Measurements from ENCODE around the gene RABGAP1L. TPM values are rescaled to one million over a fixed set of nuclear protein-coding genes. Genes with fewer than 3 reads are reported as not detected.

The RABGAP1L gene
- total and polyA plus RNA-seq, 2 of the 8 experiments (the other 6 are each of a cell fraction or from before 2014, with no cell fraction given), result 33.3 to 156 TPM

GRCh38 chr1:174912264-174912663 is 752.9 kb downstream of the RABGAP1L start:
- Histone ChIP-seq H3K27ac (ENCODE audit: low read depth, low read length) (no peak overlapping the region), H2AK5ac (ENCODE audit: low read depth, low read length) (no peak overlapping the region), H3K23me2 (ENCODE audit: low read depth, low read length) (no peaks in the 10 kb centered on the region), H4K91ac (replicated peaks; ENCODE audit: insufficient read length, low read length) (no peak overlapping the region), H3K14ac (ENCODE audit: insufficient read length) (no peak overlapping the region), H2BK120ac (replicated peaks; ENCODE audit: low read depth, low read length) (no peak overlapping the region), H4K5ac (ENCODE audit: insufficient read length, low read depth, low read length) (no peak overlapping the region), H3K56ac (replicated peaks; ENCODE audit: insufficient read length, low read depth, low read length) (no peak overlapping the region), H2BK12ac (ENCODE audit: low read depth, low read length) (no peak overlapping the region), H3K23ac (ENCODE audit: insufficient read length) (no peak overlapping the region), H3K4me3 (ENCODE audit: extremely low read depth in 1 of 4, insufficient read depth in 2 of 4, low read depth in 3 of 4, low read length in 4 of 4) (no peak overlapping the region), H3K4me2 (ENCODE audit: insufficient read depth in 1 of 2, low read depth in 2 of 2, low read length in 2 of 2) (no peak overlapping the region), H3K79me1 (ENCODE audit: low read depth, low read length) (peaks cover 2% of the 10 kb centered on the region; the same call in 1 of the 2 replicates), H3K4ac (replicated peaks; ENCODE audit: insufficient read length, low read depth, low read length) (no peak overlapping the region), H3K9ac (replicated peaks in 1 of 4; ENCODE audit: extremely low read depth in 1 of 4, low read depth in 3 of 4, low read length in 3 of 4) (no peak overlapping the region), H3K27me3 (replicated peaks in 1 of 4; ENCODE audit: control insufficient read depth in 3 of 4, extremely low read depth in 1 of 4, insufficient read depth in 3 of 4, low read length in 3 of 4) (no peaks in the 10 kb centered on the region), H3K36me3 (ENCODE audit: control insufficient read depth in 2 of 4, insufficient read depth in 4 of 4, low read length in 3 of 4) (peaks cover 2 to 50% (median 11%) of the 10 kb centered on the region in 4 experiments; a peak in 6 of 8 replicates), H2BK15ac (ENCODE audit: low read length) (no peak overlapping the region), H4K8ac (ENCODE audit: extremely low read depth, insufficient read depth, low read length) (no peak overlapping the region), H2BK5ac (ENCODE audit: low read depth, low read length) (no peak overlapping the region), H2BK20ac (ENCODE audit: low read length) (no peak overlapping the region), H3K9me3 (ENCODE audit: insufficient read depth in 2 of 2, low read depth in 1 of 2, low read length in 1 of 2) (no peaks in the 10 kb centered on the region), H3K79me2 (ENCODE audit: control insufficient read depth in 1 of 2, insufficient read depth in 2 of 2, low read length in 2 of 2) (peaks cover 10 to 94% of the 10 kb centered on the region in 2 experiments), H3K4me1 (replicated peaks in 1 of 4; ENCODE audit: control insufficient read depth in 3 of 4, insufficient read depth in 4 of 4, low read length in 3 of 4) (no peaks in the 10 kb centered on the region; a peak in 1 of 7 replicates), H4K20me1 (replicated peaks in 1 of 2; ENCODE audit: control insufficient read depth in 1 of 2, insufficient read depth in 2 of 2, low read length in 2 of 2) (peaks cover 11 to 19% of the 10 kb centered on the region in 2 experiments), H3K18ac (ENCODE audit: extremely low read depth, low read length) (no peak overlapping the region), H2AFZ (ENCODE audit: low read length) (no peak overlapping the region)
- DNase-seq (ENCODE audit: low read depth in 1 of 2, low spot score in 2 of 2) (no peak), FAIRE-seq (no peak)
- CTCF ChIA-PET (ENCODE audit: partially characterized antibody), result interaction anchor here (0.6 to 1.2 kb wide), 4 partner anchors 16 to 573 kb away, joined by 3 read pairs; no protein-coding TSS in a partner anchor
- POLR2A ChIA-PET (ENCODE audit: partially characterized antibody), result interaction anchor here (0.6 to 2.6 kb wide), 5 partner anchors 9 to 471 kb away, joined by 3 to 19 read pairs (median 6); partner anchors contain the start of gene CACYBP
- TF ChIP-seq NANOG (IDR thresholded peaks at IDR 0.05; ENCODE audit: insufficient read depth, low read depth, low read length, poor library complexity, severe bottlenecking), result no peak
- TF ChIP-seq, protein P1, sequence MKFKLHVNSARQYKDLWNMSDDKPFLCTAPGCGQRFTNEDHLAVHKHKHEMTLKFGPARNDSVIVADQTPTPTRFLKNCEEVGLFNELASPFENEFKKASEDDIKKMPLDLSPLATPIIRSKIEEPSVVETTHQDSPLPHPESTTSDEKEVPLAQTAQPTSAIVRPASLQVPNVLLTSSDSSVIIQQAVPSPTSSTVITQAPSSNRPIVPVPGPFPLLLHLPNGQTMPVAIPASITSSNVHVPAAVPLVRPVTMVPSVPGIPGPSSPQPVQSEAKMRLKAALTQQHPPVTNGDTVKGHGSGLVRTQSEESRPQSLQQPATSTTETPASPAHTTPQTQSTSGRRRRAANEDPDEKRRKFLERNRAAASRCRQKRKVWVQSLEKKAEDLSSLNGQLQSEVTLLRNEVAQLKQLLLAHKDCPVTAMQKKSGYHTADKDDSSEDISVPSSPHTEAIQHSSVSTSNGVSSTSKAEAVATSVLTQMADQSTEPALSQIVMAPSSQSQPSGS (IDR thresholded peaks at IDR 0.05; ENCODE audit: low read length), result no peak
- TF ChIP-seq HDAC6 (IDR thresholded peaks at IDR 0.05; ENCODE audit: low read depth, low read length), result no peak
- TF ChIP-seq SIN3A (conservative IDR thresholded peaks at IDR 0.05 in 1 of 2, IDR thresholded peaks at IDR 0.05 in 1 of 2; ENCODE audit: low read depth in 1 of 2, low read length in 2 of 2), result no peak
- no peak for TF ChIP-seq CHD1 (IDR thresholded peaks at IDR 0.05; ENCODE audit: low read depth, low read length)
- no peak for TF ChIP-seq SP1 (IDR thresholded peaks at IDR 0.05; ENCODE audit: low read depth, low read length)

Measured in H1 (cell line).